NB4 (cell line): ENCODE measurements around the gene CABCOCO1.

ENCODE experiments used
- CTCF ChIP-seq: IDR thresholded peaks from one replicate; pipeline ENCODE4 v1.5.1; 2012; ENCODE audit warnings: low read depth, low read length
- POLR2A ChIP-seq: IDR thresholded peaks from 2 replicates; pipeline ENCODE4 v1.6.1; 2011; ENCODE audit warnings: mild to moderate bottlenecking; ENCODE audit not compliant: insufficient read length; ENCODE audit errors: extremely low read depth

DNA sequence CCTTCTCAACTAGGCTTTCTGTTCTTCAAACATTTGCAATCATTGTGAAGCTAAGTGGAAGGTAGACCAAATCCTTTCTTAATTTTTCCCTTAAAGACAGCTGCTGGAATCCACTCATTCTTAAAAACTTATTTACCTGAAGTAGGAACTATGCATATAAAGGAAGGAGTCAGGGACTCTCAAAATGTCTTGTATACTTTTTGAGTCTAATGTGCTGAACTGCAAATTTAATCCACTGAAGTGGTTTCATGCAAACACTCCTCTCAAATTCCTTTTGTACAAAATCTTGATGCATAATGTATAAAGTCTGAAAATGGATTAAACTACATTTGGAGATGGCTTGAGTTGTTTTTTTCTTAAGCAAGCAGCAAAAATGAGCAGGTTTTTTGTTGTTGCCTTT, 118.0 kb downstream of the CABCOCO1 start:
- TF ChIP-seq CTCF (no peak), POLR2A (no peak)
